Bronchial epithelial cell (primary cell): Measurements from ENCODE around the gene SURF6. TPM values are rescaled to one million over a fixed set of nuclear protein-coding genes. Genes with fewer than 3 reads are reported as not detected.

Experiments used
- DNase-seq: peaks from one replicate; pipeline ENCODE4 v3.0.0-alpha.2; 2010; ENCODE audit warnings: low read depth
- FAIRE-seq: peaks from 2 replicates; lab custom pipeline; 2011; peaks lifted over from hg19 to GRCh38; lab: Jason Lieb, UNC
- H3K27me3 ChIP-seq: 2 replicates; pipeline ENCODE4 v1.5.1; 2011; ENCODE audit warnings: low read length; ENCODE audit not compliant: control insufficient read depth, insufficient read depth
- H3K36me3 ChIP-seq: 2 replicates; pipeline ENCODE4 v1.5.1; 2011; ENCODE audit warnings: low read length; ENCODE audit not compliant: control insufficient read depth, insufficient read depth
- H3K4me3 ChIP-seq: 2 replicates; pipeline ENCODE4 v1.5.1; 2011; ENCODE audit warnings: mild to moderate bottlenecking, low read depth, low read length, control low read depth
- CTCF ChIP-seq: IDR thresholded peaks from 2 replicates; pipeline ENCODE4 v1.5.1; 2011; ENCODE audit warnings: mild to moderate bottlenecking, moderate library complexity, low read length, control low read depth, inconsistent platforms; ENCODE audit not compliant: insufficient read depth, severe bottlenecking
- total RNA-seq: library from RNA; depleted of rRNA; stranded (reverse); fragments of >200 nt; gene quantifications from 2 replicates; pipeline ENCODE4 v1.2.1, GENCODE V29; 2014

SURF6 gene
- total RNA-seq, 1 donor from 2014 or later = 9.0 TPM

- Histone ChIP-seq H3K36me3 (no peaks in the 10 kb centered on the region), H3K4me3 (no peak overlapping the region), H3K27me3 (no peaks in the 10 kb centered on the region)
- TF ChIP-seq CTCF = no peak
- FAIRE-seq = no peak
- DNase-seq = no peak
Observed at GRCh38 chr9:133315997-133316396, 20.0 kb downstream of the SURF6 start.

GRCh38 chr9:133309608-133310007 lies 26.4 kb downstream of the SURF6 start:
- no peak for FAIRE-seq
- no peak for TF ChIP-seq CTCF
- peaks cover 2% of the 10 kb centered on the region for H3K27me3 ChIP-seq
- H3K4me3 ChIP-seq = no peak overlapping the region
- DNase-seq = no peak
- no peaks in the 10 kb centered on the region for H3K36me3 ChIP-seq

- H3K4me3 ChIP-seq = no peak overlapping the region
- DNase-seq = no peak
- FAIRE-seq = no peak
- H3K36me3 ChIP-seq = no peaks in the 10 kb centered on the region
- peaks cover 6% of the 10 kb centered on the region for H3K27me3 ChIP-seq
- TF ChIP-seq CTCF = no peak
Observed at GRCh38 chr9:133307301-133307700, 28.7 kb downstream of the SURF6 start.

- H3K36me3 ChIP-seq = no peaks in the 10 kb centered on the region
- DNase-seq = no peak
- no peak for FAIRE-seq
- no peak overlapping the region for H3K4me3 ChIP-seq
- H3K27me3 ChIP-seq = peaks cover 6% of the 10 kb centered on the region
- TF ChIP-seq CTCF = no peak
Observed at GRCh38 chr9:133306242-133307204, 29.5 kb downstream of the SURF6 start.

GRCh38 chr9:133305731-133306130 lies 30.3 kb downstream of the SURF6 start:
- peaks cover 6% of the 10 kb centered on the region for H3K27me3 ChIP-seq
- no peak for FAIRE-seq
- no peak for DNase-seq
- H3K36me3 ChIP-seq = no peaks in the 10 kb centered on the region
- no peak for TF ChIP-seq CTCF
- H3K4me3 ChIP-seq = no peak overlapping the region
